ENCODE data around the gene TSEN15. TPM values are rescaled to one million over a fixed set of nuclear protein-coding genes. Genes with fewer than 3 reads are reported as not detected.

Gene TSEN15
- total and polyA plus RNA-seq, 2 of the 13 experiments (the other 11 are each of a cell fraction or from before 2014, with no cell fraction given): 25.6 to 35.8 TPM

DNA sequence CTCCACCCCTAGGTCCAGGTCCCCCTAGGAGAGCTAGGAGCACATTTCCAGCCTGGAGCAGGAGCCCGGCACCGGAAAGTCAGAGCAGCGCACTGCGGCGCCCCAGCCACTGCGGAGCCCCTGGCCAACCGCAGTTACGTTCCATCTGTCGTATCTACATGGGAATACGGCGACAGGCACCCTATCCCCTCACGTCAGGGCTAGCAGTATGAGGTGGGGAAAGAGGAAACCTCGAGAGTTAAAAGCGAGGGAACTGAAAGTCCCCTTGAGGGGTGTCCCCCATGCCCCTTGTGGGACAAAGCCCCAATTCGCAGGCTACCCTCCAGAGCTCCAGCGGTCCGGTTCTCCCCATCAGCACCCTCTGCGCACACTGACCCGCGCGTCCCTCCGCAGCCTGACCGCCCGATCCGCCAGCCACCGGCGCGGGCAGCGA is 15.0 kb upstream of the TSEN15 start (continued):
- TF ChIP-seq, protein P1, sequence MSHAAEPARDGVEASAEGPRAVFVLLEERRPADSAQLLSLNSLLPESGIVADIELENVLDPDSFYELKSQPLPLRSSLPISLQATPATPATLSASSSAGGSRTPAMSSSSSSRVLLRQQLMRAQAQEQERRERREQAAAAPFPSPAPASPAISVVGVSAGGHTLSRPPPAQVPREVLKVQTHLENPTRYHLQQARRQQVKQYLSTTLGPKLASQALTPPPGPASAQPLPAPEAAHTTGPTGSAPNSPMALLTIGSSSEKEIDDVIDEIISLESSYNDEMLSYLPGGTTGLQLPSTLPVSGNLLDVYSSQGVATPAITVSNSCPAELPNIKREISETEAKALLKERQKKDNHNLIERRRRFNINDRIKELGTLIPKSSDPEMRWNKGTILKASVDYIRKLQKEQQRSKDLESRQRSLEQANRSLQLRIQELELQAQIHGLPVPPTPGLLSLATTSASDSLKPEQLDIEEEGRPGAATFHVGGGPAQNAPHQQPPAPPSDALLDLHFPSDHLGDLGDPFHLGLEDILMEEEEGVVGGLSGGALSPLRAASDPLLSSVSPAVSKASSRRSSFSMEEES (CRISPR knock-in tag; IDR thresholded peaks at IDR 0.05): no peak
- TF ChIP-seq KLF6 (CRISPR knock-in tag; IDR thresholded peaks at IDR 0.05) (no peak), ZNF614 (CRISPR knock-in tag; IDR thresholded peaks at IDR 0.05; ENCODE audit: borderline replicate concordance) (no peak), XBP1 (CRISPR knock-in tag; IDR thresholded peaks at IDR 0.05) (no peak), MED13 (CRISPR knock-in tag; IDR thresholded peaks at IDR 0.05) (no peak; the same call in 1 of the 2 replicates), ZNF557 (CRISPR knock-in tag; IDR thresholded peaks at IDR 0.05) (no peak), HMG20B (CRISPR knock-in tag; conservative IDR thresholded peaks at IDR 0.05) (no peak), ZBTB1 (CRISPR knock-in tag; IDR thresholded peaks at IDR 0.05; ENCODE audit: borderline replicate concordance) (no peak), ZNF616 (CRISPR knock-in tag; IDR thresholded peaks at IDR 0.05; ENCODE audit: low read depth) (no peak), SETDB1 (CRISPR knock-in tag; IDR thresholded peaks at IDR 0.05; ENCODE audit: borderline replicate concordance) (no peak), EEA1 (CRISPR knock-in tag; IDR thresholded peaks at IDR 0.05; ENCODE audit: borderline replicate concordance) (no peak), CEBPB (IDR thresholded peaks at IDR 0.05; ENCODE audit: borderline replicate concordance, low read depth, low read length) (no peak), ZSCAN12 (CRISPR knock-in tag; IDR thresholded peaks at IDR 0.05) (no peak), ZFX (CRISPR knock-in tag; IDR thresholded peaks at IDR 0.05; ENCODE audit: low read depth) (0 out of 2 replicates have a peak, but pooled peaks have one; percentile 1), MATR3 (CRISPR knock-in tag; IDR thresholded peaks at IDR 0.05) (no peak), ZNF121 (CRISPR knock-in tag; IDR thresholded peaks at IDR 0.05) (0 out of 2 replicates have a peak, but pooled peaks have one; percentile 32), PHF5A (CRISPR knock-in tag; IDR thresholded peaks at IDR 0.05; ENCODE audit: low read depth, unreplicated experiment) (no peak), TBP (CRISPR knock-in tag; IDR thresholded peaks at IDR 0.05) (no peak)
- TF ChIP-seq, protein P2, sequence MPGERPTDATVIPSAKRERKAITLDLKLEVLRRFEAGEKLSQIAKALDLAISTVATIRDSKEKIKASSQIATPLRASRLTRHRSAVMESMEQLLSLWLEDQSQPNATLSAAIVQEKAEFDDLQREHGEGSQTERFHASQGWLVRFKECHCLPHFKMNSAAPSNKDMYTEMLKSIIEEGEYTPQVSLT (CRISPR knock-in tag; IDR thresholded peaks at IDR 0.05; ENCODE audit: borderline replicate concordance, low read depth): no peak
- TF ChIP-seq, protein P3, sequence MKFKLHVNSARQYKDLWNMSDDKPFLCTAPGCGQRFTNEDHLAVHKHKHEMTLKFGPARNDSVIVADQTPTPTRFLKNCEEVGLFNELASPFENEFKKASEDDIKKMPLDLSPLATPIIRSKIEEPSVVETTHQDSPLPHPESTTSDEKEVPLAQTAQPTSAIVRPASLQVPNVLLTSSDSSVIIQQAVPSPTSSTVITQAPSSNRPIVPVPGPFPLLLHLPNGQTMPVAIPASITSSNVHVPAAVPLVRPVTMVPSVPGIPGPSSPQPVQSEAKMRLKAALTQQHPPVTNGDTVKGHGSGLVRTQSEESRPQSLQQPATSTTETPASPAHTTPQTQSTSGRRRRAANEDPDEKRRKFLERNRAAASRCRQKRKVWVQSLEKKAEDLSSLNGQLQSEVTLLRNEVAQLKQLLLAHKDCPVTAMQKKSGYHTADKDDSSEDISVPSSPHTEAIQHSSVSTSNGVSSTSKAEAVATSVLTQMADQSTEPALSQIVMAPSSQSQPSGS (CRISPR knock-in tag; IDR thresholded peaks at IDR 0.05): no peak
- TF ChIP-seq, protein P4, sequence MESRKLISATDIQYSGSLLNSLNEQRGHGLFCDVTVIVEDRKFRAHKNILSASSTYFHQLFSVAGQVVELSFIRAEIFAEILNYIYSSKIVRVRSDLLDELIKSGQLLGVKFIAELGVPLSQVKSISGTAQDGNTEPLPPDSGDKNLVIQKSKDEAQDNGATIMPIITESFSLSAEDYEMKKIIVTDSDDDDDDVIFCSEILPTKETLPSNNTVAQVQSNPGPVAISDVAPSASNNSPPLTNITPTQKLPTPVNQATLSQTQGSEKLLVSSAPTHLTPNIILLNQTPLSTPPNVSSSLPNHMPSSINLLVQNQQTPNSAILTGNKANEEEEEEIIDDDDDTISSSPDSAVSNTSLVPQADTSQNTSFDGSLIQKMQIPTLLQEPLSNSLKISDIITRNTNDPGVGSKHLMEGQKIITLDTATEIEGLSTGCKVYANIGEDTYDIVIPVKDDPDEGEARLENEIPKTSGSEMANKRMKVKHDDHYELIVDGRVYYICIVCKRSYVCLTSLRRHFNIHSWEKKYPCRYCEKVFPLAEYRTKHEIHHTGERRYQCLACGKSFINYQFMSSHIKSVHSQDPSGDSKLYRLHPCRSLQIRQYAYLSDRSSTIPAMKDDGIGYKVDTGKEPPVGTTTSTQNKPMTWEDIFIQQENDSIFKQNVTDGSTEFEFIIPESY (CRISPR knock-in tag; IDR thresholded peaks at IDR 0.05): no peak
- TF ChIP-seq, protein P5, sequence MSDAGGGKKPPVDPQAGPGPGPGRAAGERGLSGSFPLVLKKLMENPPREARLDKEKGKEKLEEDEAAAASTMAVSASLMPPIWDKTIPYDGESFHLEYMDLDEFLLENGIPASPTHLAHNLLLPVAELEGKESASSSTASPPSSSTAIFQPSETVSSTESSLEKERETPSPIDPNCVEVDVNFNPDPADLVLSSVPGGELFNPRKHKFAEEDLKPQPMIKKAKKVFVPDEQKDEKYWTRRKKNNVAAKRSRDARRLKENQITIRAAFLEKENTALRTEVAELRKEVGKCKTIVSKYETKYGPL (CRISPR knock-in tag; IDR thresholded peaks at IDR 0.05): no peak
- TF ChIP-seq, protein P6, sequence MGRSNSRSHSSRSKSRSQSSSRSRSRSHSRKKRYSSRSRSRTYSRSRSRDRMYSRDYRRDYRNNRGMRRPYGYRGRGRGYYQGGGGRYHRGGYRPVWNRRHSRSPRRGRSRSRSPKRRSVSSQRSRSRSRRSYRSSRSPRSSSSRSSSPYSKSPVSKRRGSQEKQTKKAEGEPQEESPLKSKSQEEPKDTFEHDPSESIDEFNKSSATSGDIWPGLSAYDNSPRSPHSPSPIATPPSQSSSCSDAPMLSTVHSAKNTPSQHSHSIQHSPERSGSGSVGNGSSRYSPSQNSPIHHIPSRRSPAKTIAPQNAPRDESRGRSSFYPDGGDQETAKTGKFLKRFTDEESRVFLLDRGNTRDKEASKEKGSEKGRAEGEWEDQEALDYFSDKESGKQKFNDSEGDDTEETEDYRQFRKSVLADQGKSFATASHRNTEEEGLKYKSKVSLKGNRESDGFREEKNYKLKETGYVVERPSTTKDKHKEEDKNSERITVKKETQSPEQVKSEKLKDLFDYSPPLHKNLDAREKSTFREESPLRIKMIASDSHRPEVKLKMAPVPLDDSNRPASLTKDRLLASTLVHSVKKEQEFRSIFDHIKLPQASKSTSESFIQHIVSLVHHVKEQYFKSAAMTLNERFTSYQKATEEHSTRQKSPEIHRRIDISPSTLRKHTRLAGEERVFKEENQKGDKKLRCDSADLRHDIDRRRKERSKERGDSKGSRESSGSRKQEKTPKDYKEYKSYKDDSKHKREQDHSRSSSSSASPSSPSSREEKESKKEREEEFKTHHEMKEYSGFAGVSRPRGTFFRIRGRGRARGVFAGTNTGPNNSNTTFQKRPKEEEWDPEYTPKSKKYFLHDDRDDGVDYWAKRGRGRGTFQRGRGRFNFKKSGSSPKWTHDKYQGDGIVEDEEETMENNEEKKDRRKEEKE (IDR thresholded peaks at IDR 0.05): no peak

Data from HepG2 (cell line).